ENCODE measurements around the gene LAPTM5. TPM values are rescaled to one million over a fixed set of nuclear protein-coding genes. Genes with fewer than 3 reads are reported as not detected.
A peak's percentile ranks its signal among the peaks of the same experiment; 100 is the strongest.

LAPTM5 gene
- total RNA-seq, 1 experiment from 2014 or later: 0.15 TPM

GRCh38 chr1:30801771-30802198, 44.2 kb upstream of the LAPTM5 start:
- H2BK20ac ChIP-seq (ENCODE audit: low read depth, low read length, poor library complexity, severe bottlenecking): no peak overlapping the region
- no peaks in the 10 kb centered on the region for H3K27me3 ChIP-seq (ENCODE audit: insufficient read depth, low read length)
- H3K9ac ChIP-seq (ENCODE audit: extremely low read depth, insufficient read length, low read length): no peak overlapping the region
- H3K27ac ChIP-seq (ENCODE audit: insufficient read length, low read depth, low read length): no peak overlapping the region
- H3K18ac ChIP-seq (ENCODE audit: insufficient read length, low read depth, low read length): no peak overlapping the region
- no peak overlapping the region for H2BK5ac ChIP-seq (ENCODE audit: insufficient read length, low read length)
- Mint-ChIP-seq H3K27ac (no peak overlapping the region; a peak in 1 of 7 replicates), H3K4me3 (peak overlapping the region; percentile 41 to 66; a peak in 2 of 5 replicates), H3K9me3 (no peaks in the 10 kb centered on the region; a peak in 1 of 5 replicates), H3K27me3 (ENCODE audit: low read depth) (peaks cover 15% of the 10 kb centered on the region), H3K4me1 (peaks cover 35 to 48% of the 10 kb centered on the region in 2 experiments), H3K36me3 (ENCODE audit: insufficient read depth in 1 of 3, low read depth in 3 of 3) (no peaks in the 10 kb centered on the region)
- H3K79me1 ChIP-seq (ENCODE audit: insufficient read depth, low read depth, low read length, poor library complexity, severe bottlenecking): no peaks in the 10 kb centered on the region
- no peak overlapping the region for H2AK5ac ChIP-seq (ENCODE audit: insufficient read length, low read length)
- no peak overlapping the region for H3K14ac ChIP-seq (ENCODE audit: insufficient read depth, low read length)
- no peaks in the 10 kb centered on the region for H3K23me2 ChIP-seq (ENCODE audit: insufficient read length, low read depth, low read length, poor library complexity, severe bottlenecking)
- no peak overlapping the region for H4K8ac ChIP-seq (replicated peaks; ENCODE audit: insufficient read length, low read depth, low read length)
- H3K23ac ChIP-seq (ENCODE audit: insufficient read length, low read depth, low read length): no peak overlapping the region
- H3K56ac ChIP-seq (ENCODE audit: insufficient read length, low read depth, low read length): no peak overlapping the region
- no peak overlapping the region for H4K91ac ChIP-seq (ENCODE audit: insufficient read length, low read depth, low read length)
- H3K4me2 ChIP-seq (ENCODE audit: insufficient read depth, insufficient read length, low read length): peak overlapping the region; percentile 22
- peak; percentile 98 for TF ChIP-seq CTCF (conservative IDR thresholded peaks at IDR 0.05)
- no peaks in the 10 kb centered on the region for H3K79me2 ChIP-seq (ENCODE audit: insufficient read depth, low read length)
- H2AFZ ChIP-seq (ENCODE audit: low read length): peak overlapping the region; percentile 60
- no peak overlapping the region for H2BK12ac ChIP-seq (ENCODE audit: insufficient read length, low read depth, low read length)
- H4K5ac ChIP-seq (ENCODE audit: insufficient read length, low read depth, low read length): no peak overlapping the region
- H3K4ac ChIP-seq (ENCODE audit: low read depth, low read length): no peak overlapping the region
- no peak overlapping the region for H2BK120ac ChIP-seq (ENCODE audit: low read depth, low read length, poor library complexity, severe bottlenecking)
- peak; percentile 89 for DNase-seq
- no CpG with 5 or more reads among the region's 19 CpGs for WGBS (ENCODE audit: extremely low coverage, insufficient read length, low lambda C conversion rate)
- no peak overlapping the region for H3T11ph ChIP-seq (ENCODE audit: low read length)
- H4K20me1 ChIP-seq (ENCODE audit: control insufficient read depth, insufficient read depth, insufficient read length): no peaks in the 10 kb centered on the region
- H3K9me3 ChIP-seq (ENCODE audit: control insufficient read depth, low read depth, low read length): no peaks in the 10 kb centered on the region
- no peak overlapping the region for H2BK15ac ChIP-seq (ENCODE audit: low read depth, low read length)
- peaks cover 4% of the 10 kb centered on the region; the same call in 1 of the 2 replicates for H3K4me1 ChIP-seq (ENCODE audit: insufficient read depth, low read length)
